Measurements from ENCODE around the gene PABPN1L.
"Not testable (repeated sequence)": the region's sequence is repeated elsewhere in the genome, so short reads cannot be mapped to it uniquely, and the experiment has no call there.

Gene PABPN1L

DNA sequence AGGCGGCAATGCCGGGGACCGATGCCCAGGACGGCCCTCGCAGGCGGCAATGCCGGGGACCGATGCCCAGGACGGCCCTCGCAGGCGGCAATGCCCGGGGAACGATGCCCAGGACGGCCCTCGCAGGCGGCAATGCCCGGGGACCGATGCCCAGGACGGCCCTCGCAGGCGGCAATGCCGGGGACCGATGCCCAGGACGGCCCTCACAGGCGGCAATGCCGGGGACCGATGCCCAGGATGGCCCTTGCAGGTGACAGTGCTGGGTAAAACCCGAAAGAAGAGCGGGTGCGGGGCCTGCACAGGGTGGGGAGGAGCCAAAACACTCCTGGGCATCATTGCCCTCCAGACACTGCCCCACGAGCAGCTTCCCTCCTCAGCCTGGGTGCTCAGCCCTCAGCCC is 42.8 kb downstream of the PABPN1L start:
- H2BK120ac ChIP-seq (ENCODE audit: low read depth, low read length); H2BK5ac ChIP-seq (ENCODE audit: low read length); H3K27ac ChIP-seq (ENCODE audit: low read depth, low read length); H3K36me3 ChIP-seq (ENCODE audit: control insufficient read depth, insufficient read depth, low read length); H3K4ac ChIP-seq (ENCODE audit: low read depth, low read length); H3K79me2 ChIP-seq (ENCODE audit: control insufficient read depth, insufficient read depth, low read length); H3K23ac ChIP-seq (ENCODE audit: low read length); H3K4me1 ChIP-seq (ENCODE audit: control insufficient read depth, low read depth, low read length); H3K18ac ChIP-seq (ENCODE audit: low read length); H3K79me1 ChIP-seq (ENCODE audit: low read length); H3K27me3 ChIP-seq (ENCODE audit: insufficient read depth, low read length, poor library complexity); H3K9ac ChIP-seq (ENCODE audit: low read length); H4K8ac ChIP-seq (ENCODE audit: low read depth, low read length); H2BK15ac ChIP-seq (replicated peaks; ENCODE audit: low read depth); DNase-seq; H3K4me3 ChIP-seq (ENCODE audit: low read length); H4K5ac ChIP-seq (ENCODE audit: low read length); H2AK5ac ChIP-seq (ENCODE audit: low read length); H3K56ac ChIP-seq (ENCODE audit: low read length); H3K4me2 ChIP-seq (ENCODE audit: low read length): not testable (repeated sequence)
- no CpG with 5 or more reads among the region's 31 CpGs for WGBS (ENCODE audit: extremely low coverage, insufficient coverage, low lambda C conversion rate)

DNA sequence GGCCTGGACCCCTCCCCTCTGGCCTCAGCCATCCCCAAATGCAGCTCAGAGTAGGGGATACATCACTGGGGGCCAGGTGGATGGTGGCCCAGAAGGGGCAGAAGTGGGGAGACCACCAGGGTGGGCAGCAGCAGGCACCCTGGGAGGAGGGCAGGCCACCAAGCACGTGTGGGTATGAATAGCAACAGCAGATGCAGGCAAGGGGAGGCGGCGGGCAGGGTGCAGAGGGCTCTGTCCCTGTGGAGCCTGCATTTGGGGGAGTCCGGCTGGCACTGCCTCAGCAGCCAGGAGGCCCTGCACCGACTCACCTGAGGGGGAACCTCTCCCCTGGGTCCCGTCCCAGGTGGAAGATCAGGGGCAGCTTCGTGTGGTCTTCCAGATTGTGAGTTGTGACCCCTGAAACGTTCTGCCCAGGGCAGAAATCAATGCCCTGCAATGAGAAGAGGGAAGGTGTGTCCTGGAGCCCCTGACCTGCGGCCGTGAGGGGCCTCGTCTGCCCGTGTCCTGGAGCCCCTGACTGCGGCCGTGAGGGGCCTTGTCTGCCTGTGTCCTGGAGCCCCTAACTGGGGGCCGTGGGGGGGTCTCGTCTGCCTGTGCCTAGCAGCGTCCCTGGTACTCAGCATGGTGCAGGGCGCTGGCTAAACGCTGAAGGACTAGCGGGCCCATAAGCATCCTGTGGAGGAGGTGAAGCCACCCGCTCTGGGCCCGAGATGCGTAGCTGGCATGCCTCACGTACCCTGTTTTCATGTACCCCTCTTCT is 44.0 kb downstream of the PABPN1L start:
- no CpG with 5 or more reads among the region's 24 CpGs for WGBS (ENCODE audit: extremely low coverage, insufficient coverage, low lambda C conversion rate)
- Histone ChIP-seq H3K79me2 (ENCODE audit: control insufficient read depth, insufficient read depth, low read length) (no peaks in the 10 kb centered on the region), H2BK5ac (ENCODE audit: low read length) (no peak overlapping the region), H3K79me1 (ENCODE audit: low read length) (no peaks in the 10 kb centered on the region), H3K4me1 (ENCODE audit: control insufficient read depth, low read depth, low read length) (no peaks in the 10 kb centered on the region), H4K5ac (ENCODE audit: low read length) (no peak overlapping the region), H4K8ac (ENCODE audit: low read depth, low read length) (no peak overlapping the region), H2BK15ac (replicated peaks; ENCODE audit: low read depth) (no peak overlapping the region), H3K9ac (ENCODE audit: low read length) (no peak overlapping the region), H3K4ac (ENCODE audit: low read depth, low read length) (no peak overlapping the region), H3K18ac (ENCODE audit: low read length) (no peak overlapping the region), H3K27ac (ENCODE audit: low read depth, low read length) (no peak overlapping the region), H3K56ac (ENCODE audit: low read length) (no peak overlapping the region), H3K23ac (ENCODE audit: low read length) (no peak overlapping the region), H3K27me3 (ENCODE audit: insufficient read depth, low read length, poor library complexity) (no peaks in the 10 kb centered on the region), H3K36me3 (ENCODE audit: control insufficient read depth, insufficient read depth, low read length) (no peaks in the 10 kb centered on the region), H3K4me3 (ENCODE audit: low read length) (no peak overlapping the region), H2AK5ac (ENCODE audit: low read length) (no peak overlapping the region), H3K4me2 (ENCODE audit: low read length) (no peak overlapping the region), H2BK120ac (ENCODE audit: low read depth, low read length) (no peak overlapping the region)
- no peak for DNase-seq

DNA sequence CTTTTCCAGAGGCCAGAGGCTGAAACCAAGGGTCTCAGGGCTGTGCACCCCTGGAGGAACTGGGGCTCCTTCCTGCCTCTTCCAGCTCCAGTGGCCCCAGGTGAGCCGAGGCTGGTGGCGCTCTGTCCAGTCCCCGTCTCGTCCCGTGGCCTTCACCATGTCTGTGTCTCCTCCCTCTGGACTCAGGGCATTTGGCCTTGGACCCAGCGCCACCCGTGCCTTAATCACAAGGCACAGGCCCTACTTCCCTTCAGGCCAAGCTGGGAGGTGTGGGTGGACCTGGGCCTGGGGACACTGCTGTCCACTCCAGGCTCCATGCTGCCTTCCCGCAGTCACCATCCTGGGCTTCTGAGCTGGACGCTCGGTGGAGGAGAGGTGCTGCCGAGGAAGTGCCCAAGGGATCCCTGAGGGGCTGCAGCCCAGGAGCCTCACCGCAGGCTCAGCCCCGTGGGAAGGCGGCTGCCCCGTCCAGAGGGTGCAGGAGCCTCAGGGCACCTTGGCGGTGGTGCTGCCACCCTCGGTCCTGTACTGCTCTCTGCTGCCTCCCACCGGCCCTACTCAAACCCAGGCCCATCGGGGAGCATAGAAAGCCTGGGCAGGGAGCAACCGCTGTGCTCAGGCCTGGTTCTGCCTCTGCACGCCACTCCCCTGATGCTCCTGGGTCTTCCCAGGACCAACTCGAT is 45.2 kb downstream of the PABPN1L start:
- Histone ChIP-seq H3K23ac (ENCODE audit: low read length) (no peak overlapping the region), H2AK5ac (ENCODE audit: low read length) (no peak overlapping the region), H4K8ac (ENCODE audit: low read depth, low read length) (no peak overlapping the region), H2BK15ac (replicated peaks; ENCODE audit: low read depth) (no peak overlapping the region), H3K4ac (ENCODE audit: low read depth, low read length) (no peak overlapping the region), H3K18ac (ENCODE audit: low read length) (no peak overlapping the region), H3K4me1 (ENCODE audit: control insufficient read depth, low read depth, low read length) (no peaks in the 10 kb centered on the region), H3K9ac (ENCODE audit: low read length) (no peak overlapping the region), H3K4me2 (ENCODE audit: low read length) (no peak overlapping the region), H3K4me3 (ENCODE audit: low read length) (no peak overlapping the region), H2BK120ac (ENCODE audit: low read depth, low read length) (no peak overlapping the region), H3K56ac (ENCODE audit: low read length) (no peak overlapping the region), H3K27me3 (ENCODE audit: insufficient read depth, low read length, poor library complexity) (no peaks in the 10 kb centered on the region), H4K5ac (ENCODE audit: low read length) (no peak overlapping the region), H2BK5ac (ENCODE audit: low read length) (no peak overlapping the region), H3K27ac (ENCODE audit: low read depth, low read length) (no peak overlapping the region), H3K79me1 (ENCODE audit: low read length) (no peaks in the 10 kb centered on the region), H3K36me3 (ENCODE audit: control insufficient read depth, insufficient read depth, low read length) (no peaks in the 10 kb centered on the region), H3K79me2 (ENCODE audit: control insufficient read depth, insufficient read depth, low read length) (no peaks in the 10 kb centered on the region)
- DNase-seq = no peak
- WGBS (ENCODE audit: extremely low coverage, insufficient coverage, low lambda C conversion rate) = no CpG with 5 or more reads among the region's 22 CpGs

DNA sequence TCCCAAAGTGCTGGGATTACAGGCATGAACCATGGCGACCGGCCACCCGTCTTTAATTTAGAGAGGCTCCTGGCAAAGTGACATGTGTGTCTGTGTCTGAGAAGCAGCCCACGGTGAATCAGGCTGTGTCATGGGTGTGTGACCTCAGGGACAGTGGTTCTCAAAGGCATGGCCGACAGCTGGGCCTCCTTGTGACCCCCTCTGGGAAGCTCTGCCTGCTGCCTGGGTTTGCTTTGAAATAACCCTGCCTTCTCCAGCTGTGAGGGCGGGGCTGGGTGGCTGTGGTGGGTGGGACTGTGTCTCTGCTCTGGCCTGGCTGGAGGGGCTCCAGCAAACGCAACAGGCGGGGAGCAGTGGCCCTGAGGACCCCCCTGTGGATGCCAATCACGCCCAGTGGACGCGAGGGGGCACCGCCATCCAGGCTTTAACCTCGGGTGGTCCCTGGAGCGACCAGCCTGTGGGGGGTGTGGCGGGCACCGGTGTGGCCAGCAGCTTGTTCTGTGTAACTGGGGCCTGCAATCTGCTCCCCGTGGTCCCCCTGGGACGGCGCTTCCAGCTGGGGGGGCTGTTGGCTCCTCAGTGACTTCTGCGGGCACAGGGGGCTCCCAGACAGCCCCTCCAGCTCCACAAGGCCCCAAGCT is 46.0 kb downstream of the PABPN1L start:
- Histone ChIP-seq H3K4me2 (ENCODE audit: low read length) (no peak overlapping the region), H3K9ac (ENCODE audit: low read length) (no peak overlapping the region), H3K27ac (ENCODE audit: low read depth, low read length) (no peak overlapping the region), H3K56ac (ENCODE audit: low read length) (no peak overlapping the region), H3K79me2 (ENCODE audit: control insufficient read depth, insufficient read depth, low read length) (no peaks in the 10 kb centered on the region), H3K4me1 (ENCODE audit: control insufficient read depth, low read depth, low read length) (no peaks in the 10 kb centered on the region), H4K5ac (ENCODE audit: low read length) (no peak overlapping the region), H2BK15ac (replicated peaks; ENCODE audit: low read depth) (no peak overlapping the region), H2BK5ac (ENCODE audit: low read length) (no peak overlapping the region), H3K23ac (ENCODE audit: low read length) (no peak overlapping the region), H3K36me3 (ENCODE audit: control insufficient read depth, insufficient read depth, low read length) (no peaks in the 10 kb centered on the region), H4K8ac (ENCODE audit: low read depth, low read length) (no peak overlapping the region), H3K79me1 (ENCODE audit: low read length) (no peaks in the 10 kb centered on the region), H2BK120ac (ENCODE audit: low read depth, low read length) (no peak overlapping the region), H3K27me3 (ENCODE audit: insufficient read depth, low read length, poor library complexity) (no peaks in the 10 kb centered on the region), H3K18ac (ENCODE audit: low read length) (no peak overlapping the region), H3K4ac (ENCODE audit: low read depth, low read length) (no peak overlapping the region), H3K4me3 (ENCODE audit: low read length) (no peak overlapping the region), H2AK5ac (ENCODE audit: low read length) (no peak overlapping the region)
- no peak for DNase-seq
- WGBS (ENCODE audit: extremely low coverage, insufficient coverage, low lambda C conversion rate) = no CpG with 5 or more reads among the region's 20 CpGs

DNA sequence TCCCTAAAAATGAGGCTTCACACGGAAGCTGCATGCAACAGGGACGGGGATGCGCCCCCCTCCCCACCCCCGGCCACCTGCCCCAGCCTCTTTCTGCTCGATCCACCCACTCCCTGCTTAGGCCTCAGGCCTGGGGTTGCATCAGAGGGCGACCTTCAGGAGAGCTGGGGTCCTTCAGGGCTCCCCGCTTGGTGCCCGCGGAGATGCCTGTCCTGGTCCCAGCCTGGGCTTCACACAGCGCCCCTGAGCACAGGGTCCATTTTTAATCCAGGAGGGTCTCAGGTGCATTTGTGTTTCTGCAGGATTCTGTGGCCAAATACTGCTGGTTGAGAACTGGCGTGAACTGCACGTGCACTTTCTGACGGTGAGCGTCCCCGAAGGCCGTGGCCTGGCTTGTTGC is 47.3 kb downstream of the PABPN1L start:
- Histone ChIP-seq H2BK5ac (ENCODE audit: low read length) (no peak overlapping the region), H3K4me1 (ENCODE audit: control insufficient read depth, low read depth, low read length) (no peaks in the 10 kb centered on the region), H3K9ac (ENCODE audit: low read length) (no peak overlapping the region), H4K8ac (ENCODE audit: low read depth, low read length) (no peak overlapping the region), H3K23ac (ENCODE audit: low read length) (no peak overlapping the region), H3K56ac (ENCODE audit: low read length) (no peak overlapping the region), H3K27ac (ENCODE audit: low read depth, low read length) (no peak overlapping the region), H3K36me3 (ENCODE audit: control insufficient read depth, insufficient read depth, low read length) (no peaks in the 10 kb centered on the region), H3K27me3 (ENCODE audit: insufficient read depth, low read length, poor library complexity) (no peaks in the 10 kb centered on the region), H3K4me2 (ENCODE audit: low read length) (no peak overlapping the region), H2BK120ac (ENCODE audit: low read depth, low read length) (no peak overlapping the region), H2BK15ac (replicated peaks; ENCODE audit: low read depth) (no peak overlapping the region), H4K5ac (ENCODE audit: low read length) (no peak overlapping the region), H3K4me3 (ENCODE audit: low read length) (no peak overlapping the region), H3K4ac (ENCODE audit: low read depth, low read length) (no peak overlapping the region), H3K79me1 (ENCODE audit: low read length) (no peaks in the 10 kb centered on the region), H3K18ac (ENCODE audit: low read length) (no peak overlapping the region), H2AK5ac (ENCODE audit: low read length) (no peak overlapping the region), H3K79me2 (ENCODE audit: control insufficient read depth, insufficient read depth, low read length) (no peaks in the 10 kb centered on the region)
- WGBS (ENCODE audit: extremely low coverage, insufficient coverage, low lambda C conversion rate) = no CpG with 5 or more reads among the region's 16 CpGs
- DNase-seq = no peak

All from mesendoderm (in vitro differentiated cells).